NCI-H187 (cell line): ENCODE results near the gene SNCB.
"Not testable (repeated sequence)": the region's sequence is repeated elsewhere in the genome, so short reads cannot be mapped to it uniquely, and the experiment has no call there.

Experiments
- DNase-seq, 2 experiments: peaks; one replicate each; lab custom pipeline; 2025; lab: John Stamatoyannopoulos, UW

SNCB gene

GRCh38 chr5:176597417-176598389, 32.6 kb downstream of the SNCB start:
- no peak for DNase-seq

GRCh38 chr5:176596689-176597416, 33.5 kb downstream of the SNCB start:
- no peak for DNase-seq

- DNase-seq = no peak
Measured at GRCh38 chr5:176596069-176596644, 34.2 kb downstream of the SNCB start.

GRCh38 chr5:176595386-176595943, 34.9 kb downstream of the SNCB start:
- DNase-seq = no peak

GRCh38 chr5:176594554-176594953, 35.8 kb downstream of the SNCB start:
- no peak for DNase-seq

GRCh38 chr5:176593273-176593869, 37.0 kb downstream of the SNCB start:
- no peak for DNase-seq

GRCh38 chr5:176592573-176592972, 37.8 kb downstream of the SNCB start:
- no peak for DNase-seq

- not testable (repeated sequence) for DNase-seq
Measured at GRCh38 chr5:176591667-176592066, 38.7 kb downstream of the SNCB start.

GRCh38 chr5:176590035-176590717, 40.2 kb downstream of the SNCB start:
- peak; percentile 55 to 88 for DNase-seq

GRCh38 chr5:176589039-176589769, 41.1 kb downstream of the SNCB start:
- DNase-seq = no peak

- no peak for DNase-seq
Measured at GRCh38 chr5:176588297-176588696, 42.0 kb downstream of the SNCB start.

- no peak for DNase-seq
Measured at GRCh38 chr5:176587398-176587797, 42.9 kb downstream of the SNCB start.

- DNase-seq = no peak
Measured at GRCh38 chr5:176583076-176583475, 47.3 kb downstream of the SNCB start.

GRCh38 chr5:176581361-176581760, 49.0 kb downstream of the SNCB start:
- no peak for DNase-seq

- DNase-seq = no peak
Measured at GRCh38 chr5:176579323-176579722, 51.0 kb downstream of the SNCB start.

GRCh38 chr5:176578391-176578808, 51.9 kb downstream of the SNCB start:
- DNase-seq = no peak

GRCh38 chr5:176577312-176578176, 52.8 kb downstream of the SNCB start:
- no peak for DNase-seq

- DNase-seq = no peak
Measured at GRCh38 chr5:176575488-176576422, 54.6 kb downstream of the SNCB start.
